Measurements from ENCODE around the gene CENPX.
A peak's percentile ranks its signal among the peaks of the same experiment; 100 is the strongest.

CENPX gene

GRCh38 chr17:82035956-82036633 lies 13.4 kb upstream of the CENPX start:
- in situ Hi-C loops (cut with MboI; ENCODE audit: low sequenced_read_pairs, unreplicated experiment) = no loop called here
- TF ChIP-seq CTCF (IDR thresholded peaks at IDR 0.05; ENCODE audit: borderline replicate concordance, control extremely low read depth, extremely low read depth, insufficient read depth, missing control alignments) = no peak

GRCh38 chr17:82035488-82035887 lies 12.8 kb upstream of the CENPX start:
- DNase-seq (ENCODE audit: low spot score) = no peak
- no peak for TF ChIP-seq CTCF (IDR thresholded peaks at IDR 0.05; ENCODE audit: borderline replicate concordance, control extremely low read depth, extremely low read depth, insufficient read depth, missing control alignments)
- in situ Hi-C loops (cut with MboI; ENCODE audit: low sequenced_read_pairs, unreplicated experiment) = no loop called here

More at GRCh38 chr17:82035956-82036633, 13.4 kb upstream of the CENPX start:
- DNase-seq (ENCODE audit: low spot score) = no peak

- in situ Hi-C loops (cut with MboI; ENCODE audit: low sequenced_read_pairs, unreplicated experiment) = no loop called here
- no peak for DNase-seq (ENCODE audit: low spot score)
- no peak for TF ChIP-seq CTCF (IDR thresholded peaks at IDR 0.05; ENCODE audit: borderline replicate concordance, control extremely low read depth, extremely low read depth, insufficient read depth, missing control alignments)
Observed at GRCh38 chr17:82034371-82035011, 11.8 kb upstream of the CENPX start.

GRCh38 chr17:82033359-82034085 lies 10.8 kb upstream of the CENPX start:
- no peak for TF ChIP-seq CTCF (IDR thresholded peaks at IDR 0.05; ENCODE audit: borderline replicate concordance, control extremely low read depth, extremely low read depth, insufficient read depth, missing control alignments)
- in situ Hi-C loops (cut with MboI; ENCODE audit: low sequenced_read_pairs, unreplicated experiment) = no loop called here

GRCh38 chr17:82031885-82032627 lies 9.4 kb upstream of the CENPX start:
- peak; percentile 78 for DNase-seq (ENCODE audit: low spot score)
- in situ Hi-C loops (cut with MboI; ENCODE audit: low sequenced_read_pairs, unreplicated experiment) = no loop called here
- no peak for TF ChIP-seq CTCF (IDR thresholded peaks at IDR 0.05; ENCODE audit: borderline replicate concordance, control extremely low read depth, extremely low read depth, insufficient read depth, missing control alignments)

More at GRCh38 chr17:82033359-82034085, 10.8 kb upstream of the CENPX start:
- no peak for DNase-seq (ENCODE audit: low spot score)

- no peak for TF ChIP-seq CTCF (IDR thresholded peaks at IDR 0.05; ENCODE audit: borderline replicate concordance, control extremely low read depth, extremely low read depth, insufficient read depth, missing control alignments)
- in situ Hi-C loops (cut with MboI; ENCODE audit: low sequenced_read_pairs, unreplicated experiment) = no loop called here
- peak; percentile 78 for DNase-seq (ENCODE audit: low spot score)
Observed at GRCh38 chr17:82031303-82031884, 8.7 kb upstream of the CENPX start, which contains the start of gene RAC3. TSS of gene RAC3 (plus strand) at chr17:82031678. CDS start at chr17:82031762, 84 bp downstream.

Measured in GM13976 (cell line).